ENCODE data around the gene UFSP2.
A peak's percentile ranks its signal among the peaks of the same experiment; 100 is the strongest.

Gene UFSP2

GRCh38 chr4:185426960-185427688, 1.4 kb upstream of the UFSP2 start:
- DNase-seq (ENCODE audit: low read depth) = no peak

- DNase-seq (ENCODE audit: low read depth) = no peak
These were observed 688 bp downstream of the UFSP2 start for GRCh38 chr4:185424905-185425646.

- no peak for DNase-seq (ENCODE audit: low read depth)
These were observed 4.2 kb downstream of the UFSP2 start for GRCh38 chr4:185421366-185422124.

- DNase-seq (ENCODE audit: low read depth) = no peak
These were observed 8.8 kb downstream of the UFSP2 start for GRCh38 chr4:185416955-185417354.

GRCh38 chr4:185412412-185412811, 13.4 kb downstream of the UFSP2 start:
- DNase-seq (ENCODE audit: low read depth) = no peak

GRCh38 chr4:185411849-185412248, 13.9 kb downstream of the UFSP2 start:
- DNase-seq (ENCODE audit: low read depth) = no peak

GRCh38 chr4:185408432-185408831, 17.3 kb downstream of the UFSP2 start:
- no peak for DNase-seq (ENCODE audit: low read depth)

- DNase-seq (ENCODE audit: low read depth) = no peak
These were observed 20.3 kb downstream of the UFSP2 start for GRCh38 chr4:185405296-185405999.

GRCh38 chr4:185404031-185404430, 21.7 kb downstream of the UFSP2 start:
- DNase-seq (ENCODE audit: low read depth) = no peak

- DNase-seq (ENCODE audit: low read depth) = no peak
These were observed 26.3 kb downstream of the UFSP2 start for GRCh38 chr4:185399466-185399865.

GRCh38 chr4:185398618-185399017, 27.1 kb downstream of the UFSP2 start:
- no peak for DNase-seq (ENCODE audit: low read depth)

GRCh38 chr4:185396724-185397385, 28.9 kb downstream of the UFSP2 start, which contains the start of gene ANKRD37:
Gene ANKRD37 (plus strand): TSS chr4:185396841. CDS start chr4:185396924, 83 bp downstream.
- no peak for DNase-seq (ENCODE audit: low read depth)

- DNase-seq (ENCODE audit: low read depth) = peak; percentile 94
These were observed 29.6 kb downstream of the UFSP2 start for GRCh38 chr4:185395956-185396723.

- DNase-seq (ENCODE audit: low read depth) = no peak
These were observed 30.4 kb downstream of the UFSP2 start, which contains the start of gene LRP2BP for GRCh38 chr4:185395238-185395955. Gene LRP2BP (minus strand): TSS chr4:185395924. CDS start chr4:185378186, 17,738 bp downstream.

GRCh38 chr4:185394568-185395237, 31.1 kb downstream of the UFSP2 start:
- no peak for DNase-seq (ENCODE audit: low read depth)

- no peak for DNase-seq (ENCODE audit: low read depth)
These were observed 33.6 kb downstream of the UFSP2 start for GRCh38 chr4:185392156-185392555.

GRCh38 chr4:185390941-185391340, 34.8 kb downstream of the UFSP2 start:
- no peak for DNase-seq (ENCODE audit: low read depth)

GRCh38 chr4:185387957-185388356, 37.8 kb downstream of the UFSP2 start:
- no peak for DNase-seq (ENCODE audit: low read depth)

GRCh38 chr4:185384930-185385331, 40.8 kb downstream of the UFSP2 start:
- no peak for DNase-seq (ENCODE audit: low read depth)
